ENCODE data around the gene PEAK1.

GRCh38 chr15:77060546-77060945 is 359.4 kb downstream of the PEAK1 start:
- TF ChIP-seq CTCF (conservative IDR thresholded peaks at IDR 0.05 in 1 of 2, IDR thresholded peaks at IDR 0.05 in 1 of 2; ENCODE audit: low read depth in 1 of 2, low read length in 2 of 2) (no peak), EZH2 (IDR thresholded peaks at IDR 0.05; ENCODE audit: low read length, missing control alignments) (no peak)

All from fibroblast of lung (primary cell).